Measurements from ENCODE around the gene HERPUD1. TPM values are rescaled to one million over a fixed set of nuclear protein-coding genes. Genes with fewer than 3 reads are reported as not detected.
"Not testable (repeated sequence)": the region's sequence is repeated elsewhere in the genome, so short reads cannot be mapped to it uniquely, and the experiment has no call there.

HERPUD1 gene
- total RNA-seq, 2 experiments from 2014 or later = 159 TPM

GRCh38 chr16:56977823-56978430 is 46.0 kb downstream of the HERPUD1 start:
- DNase-seq = no peak
- Mint-ChIP-seq H3K27me3 (no peaks in the 10 kb centered on the region), H3K27ac (no peak overlapping the region), H3K9me3 (no peaks in the 10 kb centered on the region), H3K4me3 (no peak overlapping the region), H3K36me3 (peaks cover 16% of the 10 kb centered on the region), H3K4me1 (ENCODE audit: low read depth) (peaks cover 30% of the 10 kb centered on the region)
- intact Hi-C loops (cut with micrococcal nuclease) = no loop called here
- CTCF ChIA-PET = interaction anchor here (5.0 kb wide), 1 partner anchor 13 kb away, joined by 40 read pairs; no protein-coding TSS in a partner anchor
- POLR2A ChIA-PET = no interaction called here

GRCh38 chr16:56980201-56980535 is 48.2 kb downstream of the HERPUD1 start:
- Mint-ChIP-seq H3K27me3 (no peaks in the 10 kb centered on the region), H3K4me1 (ENCODE audit: low read depth) (peaks cover 39% of the 10 kb centered on the region), H3K36me3 (peaks cover 32% of the 10 kb centered on the region), H3K4me3 (no peak overlapping the region), H3K9me3 (no peaks in the 10 kb centered on the region), H3K27ac (no peak overlapping the region)
- intact Hi-C loops (cut with micrococcal nuclease) = no loop called here
- ChIA-PET CTCF (interaction anchor here (1.2 kb wide), 1 partner anchor 16 kb away, joined by 7 read pairs; no protein-coding TSS in a partner anchor), POLR2A (no interaction called here)
- no peak for DNase-seq

DNA sequence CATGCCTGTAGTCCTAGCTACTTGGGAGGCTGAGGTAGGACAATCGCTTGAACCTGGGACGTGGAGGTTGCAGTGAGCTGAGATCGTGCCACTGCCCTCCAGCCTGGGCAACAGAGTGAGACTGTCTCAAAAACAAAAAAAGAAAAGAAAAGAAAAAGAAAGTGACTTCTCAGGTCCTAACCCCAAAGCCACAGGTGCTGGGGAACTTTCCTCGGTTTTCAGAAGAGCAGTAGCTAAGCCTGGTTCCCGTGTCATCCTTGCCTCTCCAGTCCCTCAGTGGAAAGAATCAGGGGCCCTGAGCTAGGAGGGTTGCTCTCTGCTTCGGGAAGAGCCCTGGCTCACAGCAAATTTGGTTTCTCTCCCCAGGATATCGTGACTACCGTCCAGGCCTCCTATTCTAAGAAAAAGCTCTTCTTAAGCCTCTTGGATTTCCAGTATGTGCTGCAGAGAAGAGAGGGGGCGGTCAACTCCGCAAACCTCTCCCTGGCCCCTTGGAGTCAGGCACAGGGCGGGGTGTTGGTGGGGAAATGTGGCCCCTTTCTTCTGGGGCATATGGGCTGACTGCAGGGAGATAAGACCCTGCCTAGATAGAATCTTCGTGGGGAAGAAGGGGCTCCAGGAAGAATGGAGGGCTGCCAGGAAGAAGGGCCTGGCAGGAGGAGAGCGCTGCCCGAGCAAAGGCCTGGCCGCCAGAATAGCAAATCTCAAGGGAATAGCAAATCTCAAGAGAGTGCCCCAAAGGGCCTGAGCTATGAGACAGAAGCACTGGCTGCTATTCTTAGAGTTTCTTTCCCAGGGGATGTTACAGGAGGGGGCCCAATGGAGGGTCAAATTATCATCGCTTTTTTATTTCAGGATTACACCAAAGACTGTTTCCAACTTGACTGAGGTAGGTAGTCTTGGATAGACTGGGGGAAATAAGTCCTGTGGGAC is 49.1 kb downstream of the HERPUD1 start:
- no peak for DNase-seq
- H3K36me3 Mint-ChIP-seq = peaks cover 32% of the 10 kb centered on the region
- no peaks in the 10 kb centered on the region for H3K27me3 Mint-ChIP-seq
- peaks cover 42% of the 10 kb centered on the region for H3K4me1 Mint-ChIP-seq (ENCODE audit: low read depth)
- no peak overlapping the region for H3K4me3 Mint-ChIP-seq
- ChIA-PET CTCF (interaction anchor here (0.9 to 8.6 kb wide), 3 partner anchors 16 to 65 kb away, joined by 4 to 91 read pairs (median 7); no protein-coding TSS in a partner anchor), POLR2A (no interaction called here)
- intact Hi-C loops (cut with micrococcal nuclease) = no loop called here
- H3K27ac Mint-ChIP-seq = no peak overlapping the region
- no peaks in the 10 kb centered on the region for H3K9me3 Mint-ChIP-seq

DNA sequence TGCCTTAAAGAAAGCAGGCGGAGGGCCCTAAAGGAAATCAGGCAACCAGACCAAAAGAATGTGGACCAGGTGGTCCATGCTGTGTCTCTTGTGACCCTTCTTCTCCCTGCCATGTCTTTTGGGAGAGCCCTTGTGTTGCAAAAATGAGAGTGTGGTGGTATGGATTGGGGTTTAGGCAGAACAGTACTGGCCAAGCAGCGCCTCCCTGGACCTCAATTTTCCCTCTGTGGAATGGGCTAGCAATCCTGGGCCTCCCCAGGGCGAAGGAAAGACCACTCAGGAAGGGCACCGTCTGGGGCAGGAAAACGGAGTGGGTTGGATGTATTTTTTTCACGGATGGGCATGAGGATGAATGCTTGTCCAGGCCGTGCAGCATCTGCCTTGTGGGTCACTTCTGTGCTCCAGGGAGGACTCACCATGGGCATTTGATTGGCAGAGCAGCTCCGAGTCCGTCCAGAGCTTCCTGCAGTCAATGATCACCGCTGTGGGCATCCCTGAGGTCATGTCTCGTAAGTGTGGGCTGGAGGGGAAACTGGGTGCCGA is 49.9 kb downstream of the HERPUD1 start:
- ChIA-PET POLR2A (no interaction called here), CTCF (interaction anchor here (0.9 to 8.6 kb wide), 3 partner anchors 17 to 102 kb away, joined by 3 to 91 read pairs (median 4); no protein-coding TSS in a partner anchor)
- no peak for DNase-seq
- Mint-ChIP-seq H3K27me3 (no peaks in the 10 kb centered on the region), H3K27ac (no peak overlapping the region), H3K4me1 (ENCODE audit: low read depth) (peaks cover 47% of the 10 kb centered on the region), H3K4me3 (no peak overlapping the region), H3K9me3 (no peaks in the 10 kb centered on the region), H3K36me3 (peaks cover 35% of the 10 kb centered on the region)
- intact Hi-C loops (cut with micrococcal nuclease) = no loop called here

DNA sequence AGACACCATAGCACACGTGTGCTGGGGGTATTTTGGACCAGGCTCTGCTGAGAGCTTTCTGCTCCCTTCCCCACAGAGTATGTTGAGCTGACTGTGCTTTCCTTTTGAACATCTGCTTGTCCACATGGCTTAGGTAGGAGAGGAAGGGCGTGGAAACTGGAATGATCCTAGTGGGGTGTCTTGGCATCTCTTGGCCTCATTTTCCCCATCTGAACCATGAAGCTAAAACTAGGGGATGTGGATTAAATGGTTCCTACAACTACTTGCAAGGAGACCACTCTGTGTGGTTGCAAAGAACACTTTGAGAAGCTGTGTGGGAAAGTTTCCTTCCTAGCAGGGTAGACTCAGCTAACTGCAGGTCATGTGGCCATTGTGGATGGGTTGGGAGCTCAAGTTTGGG is 50.8 kb downstream of the HERPUD1 start:
- H3K27ac Mint-ChIP-seq = peak overlapping the region; percentile 4
- ChIA-PET CTCF (interaction anchor here (1.1 to 8.6 kb wide), 2 partner anchors 18 to 101 kb away, joined by 3 to 91 read pairs; no protein-coding TSS in a partner anchor), POLR2A (interaction anchor here (1.0 kb wide), 2 partner anchors 17 to 59 kb away, joined by 3 to 4 read pairs; no protein-coding TSS in a partner anchor)
- DNase-seq = no peak
- peaks cover 37% of the 10 kb centered on the region for H3K36me3 Mint-ChIP-seq
- H3K9me3 Mint-ChIP-seq = no peaks in the 10 kb centered on the region
- intact Hi-C loops (cut with micrococcal nuclease) = no loop called here
- H3K27me3 Mint-ChIP-seq = no peaks in the 10 kb centered on the region
- no peak overlapping the region for H3K4me3 Mint-ChIP-seq
- H3K4me1 Mint-ChIP-seq (ENCODE audit: low read depth) = peaks cover 55% of the 10 kb centered on the region

GRCh38 chr16:56983211-56983751 is 51.3 kb downstream of the HERPUD1 start:
- Mint-ChIP-seq H3K36me3 (peaks cover 43% of the 10 kb centered on the region), H3K27me3 (no peaks in the 10 kb centered on the region), H3K4me3 (no peak overlapping the region), H3K9me3 (no peaks in the 10 kb centered on the region), H3K27ac (no peak overlapping the region), H3K4me1 (ENCODE audit: low read depth) (peaks cover 61% of the 10 kb centered on the region)
- intact Hi-C loops (cut with micrococcal nuclease) = no loop called here
- CTCF ChIA-PET = interaction anchor here (1.1 to 8.6 kb wide), 2 partner anchors 18 to 101 kb away, joined by 3 to 91 read pairs; no protein-coding TSS in a partner anchor
- POLR2A ChIA-PET = interaction anchor here (1.0 kb wide), 2 partner anchors 17 to 59 kb away, joined by 3 to 4 read pairs; no protein-coding TSS in a partner anchor
- no peak for DNase-seq

DNA sequence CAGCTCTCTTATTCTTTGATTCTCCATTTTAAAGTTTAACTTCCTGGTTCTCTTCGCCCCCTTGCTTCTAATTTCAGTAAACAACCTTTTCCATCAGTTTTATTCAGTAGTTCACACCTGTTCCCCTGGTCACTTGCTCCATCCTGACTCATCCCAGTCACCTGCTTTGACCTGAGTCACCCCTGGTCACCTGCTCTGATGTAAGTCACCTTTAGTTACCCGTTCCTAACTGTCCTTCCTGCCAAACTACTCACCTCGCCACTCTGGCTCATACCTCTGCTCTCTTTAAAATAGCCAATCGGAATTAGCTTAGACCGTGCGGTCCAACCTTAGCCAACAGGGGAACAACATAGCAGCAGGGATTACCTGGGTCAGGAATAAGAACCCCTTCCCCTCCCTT is 52.7 kb downstream of the HERPUD1 start:
- Mint-ChIP-seq H3K9me3 (no peaks in the 10 kb centered on the region), H3K27me3 (no peaks in the 10 kb centered on the region), H3K27ac (peak overlapping the region; percentile 99), H3K4me3 (no peak overlapping the region), H3K4me1 (ENCODE audit: low read depth) (peaks cover 66% of the 10 kb centered on the region), H3K36me3 (peaks cover 50% of the 10 kb centered on the region)
- ChIA-PET CTCF (interaction anchor here (1.0 to 8.6 kb wide), 3 partner anchors 20 to 115 kb away, joined by 3 to 91 read pairs (median 3); no protein-coding TSS in a partner anchor), POLR2A (no interaction called here)
- intact Hi-C loops (cut with micrococcal nuclease) = no loop called here
- DNase-seq = peak; percentile 64

GRCh38 chr16:56985288-56985961 is 53.5 kb downstream of the HERPUD1 start:
- Mint-ChIP-seq H3K36me3 (peaks cover 53% of the 10 kb centered on the region), H3K27me3 (no peaks in the 10 kb centered on the region), H3K4me1 (ENCODE audit: low read depth) (peaks cover 66% of the 10 kb centered on the region), H3K27ac (peak overlapping the region; percentile 99), H3K9me3 (no peaks in the 10 kb centered on the region), H3K4me3 (peak overlapping the region; percentile 25)
- POLR2A ChIA-PET = interaction anchor here (1.3 kb wide), 1 partner anchor 54 kb away, joined by 5 read pairs; no protein-coding TSS in a partner anchor
- peak; percentile 55 for DNase-seq
- intact Hi-C loops (cut with micrococcal nuclease) = no loop called here
- CTCF ChIA-PET = interaction anchor here (1.3 to 8.6 kb wide), 2 partner anchors 20 to 35 kb away, joined by 3 to 91 read pairs; no protein-coding TSS in a partner anchor

DNA sequence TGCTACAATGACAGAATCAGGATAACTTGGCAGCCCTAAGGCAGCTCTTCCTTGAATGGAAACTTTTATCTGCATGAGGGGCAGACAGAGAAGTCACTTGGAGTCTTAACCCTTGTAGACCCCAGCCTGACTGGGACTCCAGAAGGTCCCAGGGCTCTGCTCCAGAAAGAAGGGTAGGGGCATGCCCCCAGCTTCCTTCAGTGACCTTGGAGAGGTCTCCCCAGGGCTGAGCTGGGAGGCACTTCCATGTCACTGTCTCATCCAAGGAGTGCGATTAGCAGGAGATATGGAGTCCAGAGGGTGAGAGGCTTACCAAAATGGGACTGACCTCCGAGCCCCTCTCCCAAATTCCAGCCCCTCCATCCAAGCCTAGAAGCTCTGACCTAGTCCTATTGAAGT is 54.0 kb downstream of the HERPUD1 start:
- Mint-ChIP-seq H3K27ac (peak overlapping the region; percentile 99), H3K4me3 (peak overlapping the region; percentile 25), H3K36me3 (peaks cover 58% of the 10 kb centered on the region), H3K27me3 (no peaks in the 10 kb centered on the region), H3K9me3 (no peaks in the 10 kb centered on the region), H3K4me1 (ENCODE audit: low read depth) (peaks cover 65% of the 10 kb centered on the region)
- intact Hi-C loops (cut with micrococcal nuclease) = no loop called here
- POLR2A ChIA-PET = interaction anchor here (1.2 to 4.4 kb wide), 3 partner anchors 53 to 55 kb away, joined by 4 to 50 read pairs (median 5); no protein-coding TSS in a partner anchor
- CTCF ChIA-PET = interaction anchor here (8.6 kb wide), 1 partner anchor 21 kb away, joined by 91 read pairs; no protein-coding TSS in a partner anchor
- no peak for DNase-seq

- ChIA-PET POLR2A (interaction anchor here (1.2 to 4.4 kb wide), 3 partner anchors 53 to 55 kb away, joined by 4 to 50 read pairs (median 5); no protein-coding TSS in a partner anchor), CTCF (interaction anchor here (8.6 kb wide), 1 partner anchor 21 kb away, joined by 91 read pairs; no protein-coding TSS in a partner anchor)
- H3K4me1 Mint-ChIP-seq (ENCODE audit: low read depth) = peaks cover 61% of the 10 kb centered on the region
- intact Hi-C loops (cut with micrococcal nuclease) = no loop called here
- H3K4me3 Mint-ChIP-seq = peak overlapping the region; percentile 96
- no peaks in the 10 kb centered on the region for H3K9me3 Mint-ChIP-seq
- no peak for DNase-seq
- H3K27me3 Mint-ChIP-seq = no peaks in the 10 kb centered on the region
- peak overlapping the region; percentile 99 for H3K27ac Mint-ChIP-seq
- H3K36me3 Mint-ChIP-seq = peaks cover 59% of the 10 kb centered on the region
Observed at GRCh38 chr16:56986361-56986760, 54.4 kb downstream of the HERPUD1 start.

DNA sequence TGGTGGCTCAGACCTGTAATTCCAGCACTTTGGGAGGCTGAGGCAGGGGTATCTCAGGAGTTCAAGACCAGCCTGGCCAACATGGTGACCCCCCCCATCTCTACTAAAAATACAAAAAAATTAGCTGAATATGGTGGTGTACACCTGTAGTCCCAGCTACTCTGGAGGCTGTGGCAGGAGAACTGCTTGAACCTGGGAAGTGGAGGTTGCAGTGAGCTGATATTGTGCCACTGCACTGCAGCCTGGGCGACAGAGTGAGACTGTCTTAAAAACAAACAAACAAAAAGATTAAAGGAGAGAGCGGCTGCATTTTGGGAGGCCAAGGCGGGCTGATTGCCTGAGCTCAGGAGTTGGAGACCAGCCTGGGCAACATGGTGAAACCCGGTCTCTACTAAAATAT is 55.0 kb downstream of the HERPUD1 start:
- H3K9me3 Mint-ChIP-seq; H3K27me3 Mint-ChIP-seq; intact Hi-C loops (cut with micrococcal nuclease); DNase-seq: not testable (repeated sequence)
- Mint-ChIP-seq H3K4me1 (ENCODE audit: low read depth) (peaks cover 64% of the 10 kb centered on the region), H3K36me3 (peaks cover 60% of the 10 kb centered on the region), H3K4me3 (peak overlapping the region; percentile 96), H3K27ac (peak overlapping the region; percentile 99)
- CTCF ChIA-PET = interaction anchor here (8.6 kb wide), 1 partner anchor 22 kb away, joined by 91 read pairs; no protein-coding TSS in a partner anchor
- POLR2A ChIA-PET = interaction anchor here (1.2 to 4.4 kb wide), 3 partner anchors 54 to 56 kb away, joined by 4 to 50 read pairs (median 5); no protein-coding TSS in a partner anchor

All from activated CD4-positive, alpha-beta memory T cell treated with anti-CD3 and anti-CD28 coated beads for 36 hours (primary cell).